GM12801 (cell line): ENCODE results near the gene MBOAT7.

Experiments
- TF ChIP-seq, protein P1 (sequence below): IDR thresholded peaks from one replicate; pipeline ENCODE4 v1.5.1; 2011; ENCODE audit warnings: control low read depth; ENCODE audit not compliant: insufficient read length; ENCODE audit errors: extremely low read depth

Gene MBOAT7

GRCh38 chr19:54145541-54146158, 43.7 kb downstream of the MBOAT7 start:
- TF ChIP-seq, protein P1, sequence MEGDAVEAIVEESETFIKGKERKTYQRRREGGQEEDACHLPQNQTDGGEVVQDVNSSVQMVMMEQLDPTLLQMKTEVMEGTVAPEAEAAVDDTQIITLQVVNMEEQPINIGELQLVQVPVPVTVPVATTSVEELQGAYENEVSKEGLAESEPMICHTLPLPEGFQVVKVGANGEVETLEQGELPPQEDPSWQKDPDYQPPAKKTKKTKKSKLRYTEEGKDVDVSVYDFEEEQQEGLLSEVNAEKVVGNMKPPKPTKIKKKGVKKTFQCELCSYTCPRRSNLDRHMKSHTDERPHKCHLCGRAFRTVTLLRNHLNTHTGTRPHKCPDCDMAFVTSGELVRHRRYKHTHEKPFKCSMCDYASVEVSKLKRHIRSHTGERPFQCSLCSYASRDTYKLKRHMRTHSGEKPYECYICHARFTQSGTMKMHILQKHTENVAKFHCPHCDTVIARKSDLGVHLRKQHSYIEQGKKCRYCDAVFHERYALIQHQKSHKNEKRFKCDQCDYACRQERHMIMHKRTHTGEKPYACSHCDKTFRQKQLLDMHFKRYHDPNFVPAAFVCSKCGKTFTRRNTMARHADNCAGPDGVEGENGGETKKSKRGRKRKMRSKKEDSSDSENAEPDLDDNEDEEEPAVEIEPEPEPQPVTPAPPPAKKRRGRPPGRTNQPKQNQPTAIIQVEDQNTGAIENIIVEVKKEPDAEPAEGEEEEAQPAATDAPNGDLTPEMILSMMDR = no peak

- TF ChIP-seq, protein P1 = no peak
Observed at GRCh38 chr19:54142166-54142780, 47.1 kb downstream of the MBOAT7 start.

GRCh38 chr19:54141356-54141755, 48.0 kb downstream of the MBOAT7 start:
- TF ChIP-seq, protein P1 = no peak

DNA sequence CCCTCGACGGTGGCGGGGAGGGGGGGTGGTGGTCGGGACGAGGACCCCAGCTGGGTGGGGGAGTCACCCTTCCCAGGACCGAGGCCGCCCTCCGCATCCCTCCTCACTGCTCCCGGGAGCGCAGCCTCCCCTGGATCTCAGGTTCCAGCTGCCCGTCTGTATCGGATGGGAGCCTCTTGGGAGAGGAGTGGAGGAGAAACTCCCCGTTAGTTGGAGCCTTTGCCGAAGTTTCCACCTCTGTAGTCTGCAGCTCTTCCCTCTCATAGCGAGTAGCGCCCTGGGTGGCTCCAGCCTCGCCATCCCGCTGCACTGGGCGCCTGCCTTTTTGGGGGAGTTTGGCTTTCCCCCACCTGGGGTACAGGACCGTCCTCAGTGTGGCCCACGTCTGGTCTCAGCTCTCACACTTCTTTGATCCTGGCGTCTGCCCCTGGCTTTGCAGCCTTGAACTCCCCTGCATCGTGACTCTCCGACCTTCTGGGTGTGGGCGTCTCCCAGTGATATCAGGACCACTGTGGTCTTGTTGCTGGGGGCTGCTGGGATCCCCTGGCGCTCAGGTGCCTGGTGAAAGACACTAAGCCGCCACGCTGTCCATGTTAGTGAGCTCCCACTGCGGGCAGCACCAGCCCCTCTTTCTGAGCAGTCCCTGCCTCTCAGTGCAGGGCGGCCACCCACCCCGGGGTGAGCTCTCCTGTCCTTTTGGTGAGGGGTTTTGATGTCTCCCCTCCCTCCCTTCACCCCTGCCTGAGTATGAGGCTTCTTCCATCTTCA, 50.7 kb downstream of the MBOAT7 start:
- TF ChIP-seq, protein P1 = no peak

DNA sequence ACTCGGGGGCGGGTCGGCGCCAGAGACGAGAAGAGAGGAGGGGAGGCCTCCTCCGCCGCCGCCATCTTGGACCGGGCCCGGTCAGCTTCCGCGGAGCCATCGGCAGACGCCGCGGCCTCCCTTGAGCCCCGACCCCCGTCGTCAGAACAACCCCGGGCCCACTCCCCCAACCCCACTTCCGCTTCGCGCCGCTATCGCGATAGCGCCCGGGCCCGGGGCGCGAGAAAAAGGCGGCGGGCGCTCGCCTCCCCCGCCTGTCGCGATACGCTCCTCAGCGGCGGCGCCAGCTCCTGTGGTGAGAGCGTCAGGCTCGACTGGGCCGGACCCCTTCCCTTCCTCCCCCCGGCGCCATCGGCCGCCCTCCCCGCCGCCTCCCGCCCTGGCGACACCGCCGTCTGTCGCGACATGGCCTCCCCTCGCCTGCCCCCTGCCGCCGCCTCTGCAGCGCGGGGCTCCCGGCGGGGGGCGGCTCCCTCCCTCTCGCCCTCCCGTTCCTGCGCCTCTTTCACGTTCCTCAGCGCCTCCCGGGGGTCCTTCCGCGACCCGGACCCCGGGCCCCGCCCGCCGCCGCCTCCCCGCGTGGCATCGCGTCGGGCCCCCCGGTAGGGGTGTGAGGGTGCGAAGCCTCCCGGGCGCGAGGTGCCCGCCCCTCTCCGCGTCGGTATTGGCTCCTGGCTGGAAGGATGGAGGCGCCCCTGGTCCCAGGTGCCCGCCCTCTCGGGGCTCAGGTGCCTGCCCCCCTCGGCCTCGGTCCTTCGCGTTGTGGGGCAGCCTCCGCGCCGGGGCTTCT, 51.5 kb downstream of the MBOAT7 start, which contains the start of gene CNOT3:
Gene CNOT3 (plus strand): TSS at position 64 of the 790 bp plus-strand sequence. CDS start 5,217 bp downstream, outside the sequence.
- TF ChIP-seq, protein P1 = no peak

- TF ChIP-seq, protein P1 = no peak
Observed at GRCh38 chr19:54136864-54137698, 52.3 kb downstream of the MBOAT7 start.
